ENCODE measurements around the gene SAMM50.

DNA sequence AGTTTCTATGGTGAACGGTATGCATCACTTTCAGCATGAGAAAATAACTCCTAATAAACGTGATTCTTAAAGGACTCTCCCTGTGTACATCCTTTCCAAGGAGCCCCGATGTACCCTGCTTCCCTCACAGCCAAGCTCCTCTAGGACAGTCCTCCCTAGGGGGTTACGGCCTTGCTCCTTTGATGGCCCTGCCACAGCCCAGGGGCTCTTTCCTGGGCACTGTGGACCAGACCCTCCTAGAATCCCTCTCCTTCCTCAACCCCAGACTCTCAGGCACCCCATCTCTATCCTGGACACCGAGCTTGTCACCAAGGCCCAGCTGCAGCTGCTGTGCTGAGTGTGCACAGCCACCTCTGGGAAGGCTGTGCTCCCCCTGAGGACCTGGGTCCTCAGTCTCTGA is 3.9 kb upstream of the SAMM50 start:
- TF ChIP-seq POLR2A (IDR thresholded peaks at IDR 0.05) (no peak), CTCF (IDR thresholded peaks at IDR 0.05) (no peak)

Measured in thyroid gland (tissue), 4 donors.